ENCODE data around the gene MED13.
"Not testable (repeated sequence)": the region's sequence is repeated elsewhere in the genome, so short reads cannot be mapped to it uniquely, and the experiment has no call there.

The MED13 gene

DNA sequence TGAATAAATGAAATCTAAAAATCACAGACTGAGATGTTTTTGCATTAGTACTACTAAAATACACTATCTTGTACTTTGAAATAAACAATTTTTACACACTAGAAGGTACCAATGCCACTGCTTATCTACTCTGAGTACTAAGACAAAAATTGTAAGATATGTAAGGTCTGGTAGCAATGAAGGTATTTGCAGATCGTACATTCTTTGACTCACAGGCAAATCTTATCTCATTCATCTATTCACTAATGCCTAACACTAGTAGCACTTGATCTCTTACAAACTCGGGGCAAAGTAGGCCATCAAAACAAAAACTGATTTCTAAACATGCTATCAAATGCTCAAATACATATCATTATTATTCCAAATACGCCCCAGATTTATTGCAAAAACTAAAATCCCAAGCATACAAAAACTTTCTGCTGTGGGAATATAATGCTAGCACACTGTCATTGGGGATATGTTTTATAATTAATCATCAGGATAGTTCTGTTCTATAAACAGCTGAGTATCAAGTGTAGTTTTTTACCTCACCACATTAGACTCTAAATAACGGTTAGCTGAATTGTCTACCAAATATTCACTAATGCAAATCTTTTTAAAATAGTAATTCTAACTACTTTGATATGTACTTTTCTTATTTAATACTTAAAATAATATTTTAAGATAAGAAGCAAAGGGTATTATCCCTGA, 68.0 kb downstream of the MED13 start:
- no peak for DNase-seq (ENCODE audit: low read depth)

DNA sequence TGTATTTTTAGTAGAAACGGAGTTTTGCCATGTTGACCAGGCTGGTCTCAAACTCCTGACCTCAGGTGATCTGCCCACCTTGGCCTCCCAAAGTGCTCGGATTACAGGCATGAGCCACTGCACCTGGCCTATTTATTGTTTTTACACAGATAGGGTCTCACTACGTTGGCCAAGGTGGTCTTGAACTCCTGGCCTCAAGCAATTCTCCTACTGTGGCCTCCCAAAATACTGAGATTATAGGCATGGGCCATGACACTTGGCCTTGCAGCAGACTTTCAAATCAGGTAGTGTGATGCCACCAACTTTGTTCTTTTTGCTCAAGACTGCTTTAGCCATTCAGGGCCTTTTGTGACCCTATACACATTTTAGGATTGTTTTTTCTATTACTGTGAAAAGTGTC, 75.6 kb downstream of the MED13 start:
- no peak for DNase-seq (ENCODE audit: low read depth)

DNA sequence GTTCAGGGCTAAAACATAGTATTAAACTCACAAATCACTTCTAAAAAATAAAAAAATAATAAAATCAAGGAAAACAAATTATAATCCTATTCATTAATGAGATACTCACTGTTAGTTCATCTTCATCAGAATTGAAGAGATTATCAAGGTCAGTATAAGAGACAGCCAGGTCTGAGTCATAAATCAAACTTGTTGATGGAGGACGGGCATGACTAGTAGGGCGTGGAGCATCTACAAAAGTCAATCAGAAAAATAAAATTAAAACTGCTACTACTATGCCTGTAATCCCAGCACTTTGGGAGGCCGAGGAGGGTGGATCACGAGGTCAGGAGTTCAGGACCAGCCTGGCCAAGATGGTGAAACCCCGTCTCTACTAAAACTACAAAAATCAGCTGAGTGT, 78.2 kb downstream of the MED13 start:
- DNase-seq (ENCODE audit: low read depth), result no peak

DNA sequence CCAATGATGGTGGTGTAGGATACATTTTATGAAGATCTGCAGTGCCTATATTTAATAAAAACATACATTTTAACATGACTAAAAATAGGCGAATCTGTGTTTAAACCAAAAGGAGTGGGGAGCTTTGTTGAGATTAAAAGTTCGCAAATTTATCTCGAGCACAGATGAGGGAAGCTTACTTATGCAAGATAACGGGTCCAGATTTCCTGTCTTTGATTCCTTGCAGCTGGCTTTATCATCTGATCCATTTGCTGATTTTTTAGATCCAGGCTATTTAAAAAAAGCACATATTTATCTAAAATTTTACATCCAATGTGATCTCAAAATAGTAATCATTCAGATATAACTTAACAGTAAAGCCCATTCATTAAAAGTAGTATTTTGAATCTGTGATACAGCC, 80.3 kb downstream of the MED13 start:
- no peak for DNase-seq (ENCODE audit: low read depth)

- no peak for DNase-seq (ENCODE audit: low read depth)
These were observed 83.8 kb downstream of the MED13 start for GRCh38 chr17:61981323-61981722.

DNA sequence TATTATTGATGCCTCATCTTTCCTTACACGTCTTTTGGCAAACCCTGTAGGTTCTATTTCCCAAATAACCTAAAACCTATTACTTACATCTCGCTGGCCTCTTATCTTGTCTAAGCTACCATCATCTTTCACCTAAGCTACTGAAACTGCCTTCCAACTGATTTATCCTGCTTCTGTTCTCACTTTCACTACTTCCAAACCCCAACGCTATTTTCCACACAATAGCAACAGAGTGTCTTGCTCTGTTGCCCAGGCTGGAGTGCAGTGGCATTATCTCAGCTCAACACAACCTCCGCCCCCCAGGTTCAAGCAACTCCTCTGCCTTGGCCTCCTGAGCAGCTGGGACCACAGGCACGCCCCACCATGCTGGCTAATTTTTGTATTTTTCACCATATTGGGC, 84.5 kb downstream of the MED13 start:
- DNase-seq (ENCODE audit: low read depth), result no peak

GRCh38 chr17:61974115-61974514, 91.0 kb downstream of the MED13 start:
- no peak for DNase-seq (ENCODE audit: low read depth)

DNA sequence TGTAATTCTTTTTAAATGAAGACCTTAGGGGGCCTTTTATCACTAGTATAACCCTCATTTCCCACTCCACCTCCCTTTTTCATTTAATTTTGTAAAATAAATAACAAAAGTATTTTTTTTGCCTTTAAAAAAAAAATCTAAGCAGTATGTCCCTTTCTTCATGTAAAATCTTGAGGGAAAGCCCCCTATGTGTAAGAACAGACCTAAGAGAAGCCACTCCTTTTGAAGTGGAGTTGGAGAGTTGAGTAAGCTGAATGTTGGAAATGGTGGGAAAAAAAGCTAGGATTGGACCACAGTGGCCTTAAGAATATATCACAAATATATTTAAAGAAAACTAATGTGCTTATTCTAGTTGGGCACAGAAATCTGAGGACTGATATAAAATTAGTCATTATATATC, 92.8 kb downstream of the MED13 start:
- no peak for DNase-seq (ENCODE audit: low read depth)

DNA sequence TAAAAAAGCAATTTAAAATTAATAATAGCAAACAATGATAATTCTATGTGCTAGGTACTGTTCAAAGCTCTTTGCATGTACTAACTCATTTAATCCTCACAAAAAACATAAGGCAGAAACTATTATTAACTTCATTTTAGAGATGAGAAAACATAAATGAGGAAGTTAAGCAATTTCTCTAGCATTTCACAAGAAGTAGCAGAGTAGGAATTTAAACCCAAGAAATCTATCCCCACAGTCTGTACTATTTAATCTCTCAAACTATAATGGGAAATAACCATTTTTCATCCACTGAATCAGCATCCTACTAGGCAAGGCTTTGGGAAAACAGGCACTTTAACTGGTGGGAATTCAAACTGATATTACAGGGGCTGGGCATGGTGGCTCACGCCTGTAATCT, 95.0 kb downstream of the MED13 start:
- no peak for DNase-seq (ENCODE audit: low read depth)

DNA sequence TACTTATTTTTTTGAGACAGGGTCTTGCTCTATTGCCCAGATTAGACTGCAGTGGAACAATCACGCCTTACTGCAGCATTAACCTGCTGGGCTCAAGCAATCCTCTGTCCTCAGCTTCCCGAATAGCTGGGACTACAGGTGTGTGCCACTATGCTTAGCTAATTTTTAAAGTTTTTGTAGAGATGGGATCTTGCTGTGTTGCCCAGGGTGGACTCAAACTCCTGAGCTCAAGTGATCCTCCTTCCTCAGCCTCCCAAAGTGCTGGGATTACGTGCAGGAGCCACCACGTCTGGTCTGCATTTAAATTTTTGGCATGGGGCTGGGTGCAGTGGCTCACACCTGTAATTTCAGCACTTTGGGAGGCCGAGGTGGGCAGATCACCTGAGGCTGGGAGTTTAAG, 96.3 kb downstream of the MED13 start:
- DNase-seq (ENCODE audit: low read depth), result no peak

GRCh38 chr17:61967729-61968128, 97.3 kb downstream of the MED13 start:
- no peak for DNase-seq (ENCODE audit: low read depth)

GRCh38 chr17:61966191-61966590, 98.9 kb downstream of the MED13 start:
- no peak for DNase-seq (ENCODE audit: low read depth)

DNA sequence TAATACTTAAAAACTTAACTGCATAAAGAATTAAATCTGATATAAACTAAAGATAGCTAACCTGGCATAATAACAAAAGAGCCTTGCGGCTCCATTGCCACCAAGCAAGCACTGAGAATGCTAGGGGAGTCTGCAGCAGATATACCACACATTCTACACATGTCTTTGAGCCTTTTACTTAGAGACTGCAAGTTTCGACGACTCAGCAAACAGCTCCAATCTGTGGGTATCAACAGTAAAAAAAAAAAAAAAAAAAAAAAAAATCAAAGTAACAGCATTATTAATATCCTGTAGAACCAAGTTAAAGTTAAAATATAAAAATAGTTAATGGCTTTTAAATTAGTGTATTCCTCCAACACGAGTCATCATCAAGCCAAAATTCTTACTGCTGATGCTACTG, 109.5 kb downstream of the MED13 start:
- DNase-seq (ENCODE audit: low read depth), result no peak

GRCh38 chr17:61947367-61948078, 117.6 kb downstream of the MED13 start:
- no peak for DNase-seq (ENCODE audit: low read depth)

GRCh38 chr17:61946359-61946758, 118.7 kb downstream of the MED13 start:
- DNase-seq (ENCODE audit: low read depth), result no peak

GRCh38 chr17:61943117-61943516, 122.0 kb downstream of the MED13 start:
- DNase-seq (ENCODE audit: low read depth), result no peak

DNA sequence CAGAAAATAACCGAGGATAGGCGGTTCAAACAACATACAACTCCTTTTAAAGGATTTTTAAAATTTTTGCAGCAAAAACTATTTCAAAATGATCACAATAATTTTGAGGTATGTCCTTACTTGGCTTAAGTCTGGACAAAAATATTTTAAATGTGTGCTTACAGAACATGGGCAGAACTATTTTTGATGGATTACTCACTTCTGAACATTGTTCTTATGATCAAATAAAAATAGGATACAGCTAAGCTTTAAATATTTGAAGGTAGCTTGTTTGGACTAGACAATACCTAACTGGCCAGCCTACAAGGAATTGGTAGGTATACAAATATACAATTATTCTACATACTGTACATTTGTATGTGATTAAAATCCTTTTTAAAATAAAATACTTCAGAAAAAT, 123.0 kb downstream of the MED13 start:
- DNase-seq (ENCODE audit: low read depth), result no peak

- DNase-seq (ENCODE audit: low read depth), result no peak
These were observed 137.0 kb downstream of the MED13 start for GRCh38 chr17:61928101-61928436.

DNA sequence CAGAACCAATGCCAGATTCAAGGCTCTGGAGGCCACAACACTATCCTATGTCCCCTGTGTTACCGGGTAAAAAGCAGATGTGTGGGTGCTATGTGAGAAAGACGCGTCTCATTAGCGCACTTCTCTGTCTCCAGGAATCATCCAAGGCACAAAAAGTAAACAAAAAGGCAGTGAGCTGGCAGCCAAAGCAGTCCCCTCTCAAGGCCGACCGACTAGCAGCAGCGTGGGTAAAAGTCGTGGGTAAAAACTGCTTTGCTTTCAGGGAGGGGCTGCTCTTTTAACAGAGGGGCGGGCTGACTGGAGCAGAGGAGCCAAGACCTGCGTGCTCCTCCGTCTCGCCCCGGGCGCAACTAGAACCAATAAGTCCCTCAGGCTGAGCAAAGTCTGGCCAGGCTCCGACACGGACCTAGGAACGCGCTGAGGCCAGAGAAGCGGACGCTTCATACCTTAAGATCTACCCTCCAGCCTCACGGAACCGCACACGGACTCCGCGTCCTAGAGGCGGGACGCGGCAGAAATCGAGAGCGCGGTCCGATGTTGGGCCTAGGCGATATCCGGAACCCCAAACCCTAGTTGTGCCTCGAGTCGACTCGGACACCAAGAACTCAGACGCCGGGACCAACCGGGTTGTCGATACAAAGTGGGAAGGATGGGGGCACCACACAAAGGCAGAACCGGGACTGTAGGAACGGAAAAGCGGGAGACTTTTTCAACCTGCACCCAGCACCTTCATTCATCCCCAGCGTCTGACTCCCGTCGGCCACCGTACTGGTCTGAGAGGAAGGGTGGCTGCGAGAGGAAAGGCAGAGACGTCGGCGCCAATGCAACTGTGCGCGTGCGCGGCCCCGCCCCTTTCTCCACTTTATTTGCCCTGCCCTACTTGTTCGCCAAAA, 137.6 kb downstream of the MED13 start, which contains the start of gene INTS2:
Gene INTS2 (minus strand): TSS at position 775 of the 893 bp plus-strand sequence. CDS start 1,338 bp downstream, outside the sequence.
- peak; percentile 76 for DNase-seq (ENCODE audit: low read depth)

DNA sequence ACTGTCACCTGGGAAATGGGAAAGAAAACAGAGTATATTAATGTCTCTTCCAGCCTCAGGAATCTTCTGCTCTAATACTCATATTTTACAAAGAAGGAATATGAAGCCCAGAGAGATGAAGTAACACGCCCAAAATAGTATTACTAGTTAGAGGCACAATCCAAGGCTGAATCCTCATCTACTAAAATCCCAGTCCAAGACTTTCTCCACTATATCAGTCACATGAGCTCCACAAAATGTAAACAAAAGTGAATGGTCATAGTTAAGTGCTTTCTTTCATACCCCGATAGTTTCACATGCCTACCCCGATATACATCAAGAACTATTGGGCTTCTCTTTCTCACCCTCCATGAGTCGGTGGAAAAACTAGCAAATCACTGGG, 138.3 kb downstream of the MED13 start:
- DNase-seq (ENCODE audit: low read depth), result peak; percentile 19

GRCh38 chr17:61915162-61915561, 149.9 kb downstream of the MED13 start:
- DNase-seq (ENCODE audit: low read depth), result not testable (repeated sequence)

DNA sequence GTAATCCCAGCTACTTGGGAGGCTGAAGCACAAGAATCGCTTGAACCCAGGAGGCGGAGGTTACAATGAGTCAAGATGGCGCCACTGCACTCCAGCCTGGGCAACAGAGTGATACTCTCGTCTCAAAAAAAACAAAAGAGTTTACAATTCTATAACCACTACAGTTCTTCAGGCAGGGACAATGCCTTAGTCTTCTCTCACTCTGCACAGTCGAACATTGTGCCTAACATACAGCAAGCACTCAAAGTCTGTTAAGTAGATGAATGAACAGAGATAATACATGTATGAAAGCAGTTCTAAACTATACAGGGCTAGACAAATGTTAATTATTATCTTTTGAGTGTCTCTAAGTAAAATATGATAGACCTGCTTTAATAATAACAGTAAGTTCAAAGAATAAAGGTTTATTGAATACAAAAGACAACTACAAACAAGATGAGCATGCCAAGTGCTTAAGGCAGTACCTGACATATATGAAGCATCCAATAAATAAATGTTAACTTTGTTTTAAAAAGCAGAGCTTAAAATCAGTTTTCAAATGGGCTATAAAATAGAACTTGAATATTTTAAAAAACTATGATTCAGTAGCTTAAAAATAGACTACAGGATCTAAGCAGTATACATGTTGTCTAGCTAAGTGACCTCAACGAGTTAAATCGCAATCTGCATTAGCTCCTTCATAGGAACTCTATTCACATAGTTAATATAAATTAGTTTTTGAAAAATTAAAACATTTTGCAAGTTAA, 156.6 kb downstream of the MED13 start:
- no peak for DNase-seq (ENCODE audit: low read depth)
